ENCODE measurements around the gene HOXA9.

The HOXA9 gene

GRCh38 chr7:27115221-27116026 lies 49.9 kb downstream of the HOXA9 start:
- in situ Hi-C loops (cut with MboI; ENCODE audit: low pct_unique_long_range_greater_than_20kb, low sequenced_read_pairs, unreplicated experiment): no loop called here
- no peak for TF ChIP-seq CTCF (IDR thresholded peaks at IDR 0.05; ENCODE audit: extremely low read depth, insufficient read depth, missing control alignments)
- no peak for DNase-seq (ENCODE audit: low spot score)

- DNase-seq (ENCODE audit: low spot score): no peak
- in situ Hi-C loops (cut with MboI; ENCODE audit: low pct_unique_long_range_greater_than_20kb, low sequenced_read_pairs, unreplicated experiment): no loop called here
- TF ChIP-seq CTCF (IDR thresholded peaks at IDR 0.05; ENCODE audit: extremely low read depth, insufficient read depth, missing control alignments): no peak
Observed at GRCh38 chr7:27114881-27115220, 50.5 kb downstream of the HOXA9 start.

DNA sequence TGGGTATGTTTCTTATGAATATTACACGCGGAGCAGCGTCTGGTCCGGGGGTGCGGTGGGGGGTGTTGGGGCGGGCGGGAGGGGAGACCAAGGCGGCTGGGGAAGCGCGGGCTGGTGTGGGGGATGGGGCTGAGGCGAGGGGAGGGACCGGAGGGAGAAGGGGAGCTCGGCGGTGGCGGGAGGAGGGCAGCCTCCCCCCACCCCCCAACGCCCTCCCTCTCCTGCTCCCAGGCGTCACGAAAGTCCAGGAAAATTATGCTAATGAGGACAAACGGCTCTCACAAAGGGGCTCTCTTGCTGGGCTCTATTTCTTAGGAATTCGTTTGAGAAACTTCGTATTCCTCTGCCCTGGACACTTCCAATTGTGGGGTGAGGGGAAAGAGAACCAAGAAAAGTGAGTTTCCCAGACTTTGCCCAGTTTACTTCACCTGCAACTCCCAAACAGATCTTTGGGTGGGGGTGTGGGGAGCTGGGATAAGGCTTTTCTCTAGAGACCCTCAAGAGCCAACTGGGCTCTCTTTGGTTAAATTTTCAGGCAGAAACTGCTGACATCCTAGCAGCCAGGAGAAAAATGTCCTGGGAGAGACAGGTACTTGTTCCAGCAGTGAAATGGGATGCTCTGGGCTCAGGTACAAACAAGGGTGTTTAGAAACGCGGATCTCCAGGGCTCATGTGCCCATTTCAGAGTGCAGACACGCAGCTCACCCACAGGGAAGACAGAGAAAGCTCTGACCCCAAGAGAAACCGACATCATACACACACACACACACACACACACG lies 51.2 kb downstream of the HOXA9 start:
- in situ Hi-C loops (cut with MboI; ENCODE audit: low pct_unique_long_range_greater_than_20kb, low sequenced_read_pairs, unreplicated experiment): no loop called here
- no peak for TF ChIP-seq CTCF (IDR thresholded peaks at IDR 0.05; ENCODE audit: extremely low read depth, insufficient read depth, missing control alignments)
- DNase-seq (ENCODE audit: low spot score): no peak

GRCh38 chr7:27112955-27113949 lies 52.1 kb downstream of the HOXA9 start:
- in situ Hi-C loops (cut with MboI; ENCODE audit: low pct_unique_long_range_greater_than_20kb, low sequenced_read_pairs, unreplicated experiment): no loop called here
- no peak for DNase-seq (ENCODE audit: low spot score)
- no peak for TF ChIP-seq CTCF (IDR thresholded peaks at IDR 0.05; ENCODE audit: extremely low read depth, insufficient read depth, missing control alignments)
